Vagina (tissue), 2 donors: ENCODE results near the gene TMEM62.
"Not testable (repeated sequence)": the region's sequence is repeated elsewhere in the genome, so short reads cannot be mapped to it uniquely, and the experiment has no call there.

Experiments used
- CTCF ChIP-seq, 3 experiments: fragments of 450-650 bp in 2 of 3; fragments of 200-600 bp in 1 of 3; sonication (generic) in 1 of 3; IDR thresholded peaks; one replicate each; pipeline ENCODE4 v1.5.1; 2017 to 2019; ENCODE audit warnings: antibody characterized with exemption in 3 of 3, mild to moderate bottlenecking in 2 of 3, moderate library complexity in 2 of 3
- POLR2A ChIP-seq, 2 donors: fragments of 450-650 bp; IDR thresholded peaks; one replicate each; pipeline ENCODE4 v1.6.1; 2017; ENCODE audit warnings: antibody characterized with exemption in 2 of 2, mild to moderate bottlenecking in 2 of 2, moderate library complexity in 2 of 2
- POLR2AphosphoS5 ChIP-seq, 2 donors: sonication (generic); formaldehyde crosslinking; IDR thresholded peaks; one replicate each; pipeline ENCODE4 v1.9.0; 2017; ENCODE audit warnings: antibody characterized with exemption in 2 of 2, mild to moderate bottlenecking in 2 of 2, low read depth in 1 of 2; ENCODE audit not compliant: insufficient read depth in 1 of 2

GRCh38 chr15:43167261-43167660 is 33.9 kb downstream of the TMEM62 start:
- not testable (repeated sequence) for TF ChIP-seq POLR2AphosphoS5 (IDR thresholded peaks at IDR 0.05; ENCODE audit: insufficient read depth in 1 of 2, low read depth in 1 of 2); CTCF (IDR thresholded peaks at IDR 0.05); POLR2A (IDR thresholded peaks at IDR 0.05)
